Measurements from ENCODE around the gene TIFAB.

TIFAB gene

DNA sequence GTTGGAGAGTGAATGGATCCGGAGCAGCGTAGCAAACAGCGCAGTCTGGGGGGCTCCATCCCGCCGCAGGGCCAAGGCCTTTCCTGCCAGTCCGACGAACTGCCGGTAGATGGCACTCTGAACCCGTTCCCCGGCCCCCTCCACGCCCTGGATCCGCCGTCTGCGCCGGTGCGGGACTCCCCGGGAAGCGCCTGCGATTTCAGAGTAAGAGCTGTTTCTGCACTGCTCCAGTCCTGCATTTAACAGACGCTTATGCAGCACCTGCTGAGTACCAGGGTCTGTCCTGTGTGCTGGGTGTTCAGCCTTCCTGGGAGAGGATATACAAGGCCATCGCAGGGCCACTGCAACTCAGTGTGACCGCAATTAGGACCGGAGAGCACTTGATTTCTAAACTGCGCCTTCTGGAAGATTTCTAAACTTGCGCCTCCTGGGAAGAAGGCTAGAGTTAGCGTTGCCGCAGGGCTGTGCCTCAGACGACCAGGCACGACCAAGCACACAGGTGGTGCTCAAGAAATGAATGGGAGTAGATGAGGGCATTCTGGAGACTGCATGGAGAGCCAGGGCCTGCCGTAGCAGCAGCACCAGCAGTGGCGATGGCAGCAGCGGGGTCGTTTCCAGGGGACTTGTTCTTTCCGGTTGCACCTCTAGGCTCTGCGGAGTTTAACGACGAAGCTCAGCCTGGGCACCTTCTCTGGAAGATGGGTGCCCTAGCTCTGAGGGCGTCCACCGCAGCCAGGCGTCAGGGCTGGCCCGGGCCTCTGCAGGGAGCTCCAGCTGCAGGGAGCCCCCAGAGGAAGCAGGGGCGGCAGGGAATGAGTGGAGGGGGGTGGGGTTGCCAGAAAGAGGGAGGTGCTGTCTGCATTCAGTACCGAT lies 14.3 kb upstream of the TIFAB start:
- TF ChIP-seq TAF1 (IDR thresholded peaks at IDR 0.05; ENCODE audit: borderline replicate concordance, low read depth, low read length): no peak
- TF ChIP-seq POLR2A (IDR thresholded peaks at IDR 0.05; ENCODE audit: low read depth, low read length): no peak
- no peak for TF ChIP-seq POLR2AphosphoS5 (IDR thresholded peaks at IDR 0.05; ENCODE audit: low read depth, low read length)
- DNase-seq (ENCODE audit: insufficient read length) (peak; percentile 71), FAIRE-seq (peak; percentile 89)

DNA sequence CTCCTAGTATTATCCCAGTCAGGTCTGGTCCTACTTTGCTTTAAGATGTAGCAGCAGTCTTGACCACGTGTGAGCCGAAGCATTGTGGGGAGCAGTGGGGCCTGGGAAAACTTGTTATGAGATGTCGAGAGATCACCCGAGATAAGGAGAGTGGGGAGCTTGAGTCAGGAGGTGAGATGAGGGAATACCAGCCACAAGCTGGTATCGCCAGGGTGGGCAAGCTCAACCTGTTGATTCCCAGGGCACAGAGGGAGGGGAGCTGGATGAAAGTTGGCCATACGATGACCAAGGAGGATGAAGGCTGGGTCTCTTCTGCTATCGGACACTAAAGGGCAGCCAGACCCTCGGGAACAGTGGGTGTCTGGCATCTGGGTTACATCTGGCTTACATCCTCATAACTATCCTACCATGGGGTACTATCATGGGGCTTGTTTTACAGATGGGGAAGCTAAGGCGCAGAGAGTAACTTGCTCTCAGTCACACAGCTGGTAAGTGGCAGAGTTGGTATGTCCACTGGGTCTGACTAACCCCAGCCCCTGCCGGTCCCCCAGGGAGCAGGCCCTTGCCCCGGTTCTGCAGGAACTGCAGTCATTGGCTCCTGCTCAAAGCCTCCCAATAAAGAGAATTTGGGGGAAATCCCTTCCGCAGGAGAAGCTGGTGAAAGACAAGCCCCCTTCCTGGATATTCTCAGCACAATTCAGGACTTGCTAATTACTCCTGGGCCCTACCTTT lies 13.4 kb upstream of the TIFAB start:
- TF ChIP-seq TAF1 (IDR thresholded peaks at IDR 0.05; ENCODE audit: borderline replicate concordance, low read depth, low read length) (no peak), POLR2A (IDR thresholded peaks at IDR 0.05; ENCODE audit: low read depth, low read length) (no peak), POLR2AphosphoS5 (IDR thresholded peaks at IDR 0.05; ENCODE audit: low read depth, low read length) (no peak)
- no peak for DNase-seq (ENCODE audit: insufficient read length)
- FAIRE-seq: no peak

DNA sequence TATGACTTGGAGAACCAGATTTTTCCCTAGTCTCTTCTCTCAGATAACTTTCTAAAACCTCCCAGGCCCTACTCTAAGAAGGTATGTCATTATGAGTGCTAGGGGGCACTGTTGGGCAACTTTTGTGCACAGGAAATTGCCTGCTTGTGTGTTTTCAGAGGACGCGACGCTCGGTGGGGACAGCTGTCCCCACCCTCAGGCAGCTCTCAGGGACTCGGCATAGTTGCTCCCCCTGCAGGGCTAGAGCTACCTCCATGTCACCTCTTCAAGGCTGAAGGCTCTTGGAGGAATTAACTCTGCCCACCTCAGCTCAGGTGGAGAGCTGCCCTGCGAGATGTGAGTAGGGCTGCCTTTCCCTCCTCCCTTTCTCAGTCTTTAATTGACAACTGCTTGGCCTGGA lies 10.2 kb upstream of the TIFAB start:
- no peak for TF ChIP-seq POLR2A (IDR thresholded peaks at IDR 0.05; ENCODE audit: low read depth, low read length)
- TF ChIP-seq POLR2AphosphoS5 (IDR thresholded peaks at IDR 0.05; ENCODE audit: low read depth, low read length): no peak
- TF ChIP-seq TAF1 (IDR thresholded peaks at IDR 0.05; ENCODE audit: borderline replicate concordance, low read depth, low read length): no peak

DNA sequence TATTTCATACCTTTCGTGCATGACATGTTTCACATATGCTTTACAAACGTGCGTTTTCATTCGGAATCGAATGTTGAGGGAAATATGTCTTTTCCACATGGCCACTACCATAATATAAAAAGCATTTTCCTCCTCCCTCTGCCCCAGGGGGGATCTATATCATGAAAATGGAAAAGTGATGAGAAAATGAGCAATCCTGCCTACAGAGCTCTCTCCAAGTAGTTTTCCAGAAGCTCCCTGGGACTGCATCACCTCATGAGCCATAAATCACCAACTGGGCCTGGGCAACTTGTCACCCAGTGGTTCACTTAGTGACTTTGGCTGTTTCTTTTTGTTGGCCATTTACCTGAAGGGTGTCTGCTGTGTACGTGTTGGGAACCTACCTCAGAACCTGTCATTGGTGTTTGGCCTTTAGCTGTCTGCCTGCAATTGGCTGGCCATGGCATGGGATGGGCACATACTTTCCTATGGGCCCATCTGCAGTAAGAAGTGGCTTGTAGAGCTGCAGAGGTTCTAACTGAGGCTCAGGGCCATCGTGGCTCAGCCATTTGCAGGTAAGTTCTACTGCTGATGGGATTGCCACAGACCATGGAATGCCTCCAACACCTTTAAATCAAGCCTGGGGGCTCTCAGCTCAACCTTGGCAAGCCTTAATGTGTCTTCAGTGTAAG lies 9.5 kb upstream of the TIFAB start:
- TF ChIP-seq TAF1 (IDR thresholded peaks at IDR 0.05; ENCODE audit: borderline replicate concordance, low read depth, low read length) (no peak), POLR2AphosphoS5 (IDR thresholded peaks at IDR 0.05; ENCODE audit: low read depth, low read length) (no peak)
- FAIRE-seq (no peak), DNase-seq (ENCODE audit: insufficient read length) (no peak)

More for the DNA sequence above, 10.2 kb upstream of the TIFAB start:
- DNase-seq (ENCODE audit: insufficient read length) (peak; percentile 54), FAIRE-seq (peak; percentile 88)

DNA sequence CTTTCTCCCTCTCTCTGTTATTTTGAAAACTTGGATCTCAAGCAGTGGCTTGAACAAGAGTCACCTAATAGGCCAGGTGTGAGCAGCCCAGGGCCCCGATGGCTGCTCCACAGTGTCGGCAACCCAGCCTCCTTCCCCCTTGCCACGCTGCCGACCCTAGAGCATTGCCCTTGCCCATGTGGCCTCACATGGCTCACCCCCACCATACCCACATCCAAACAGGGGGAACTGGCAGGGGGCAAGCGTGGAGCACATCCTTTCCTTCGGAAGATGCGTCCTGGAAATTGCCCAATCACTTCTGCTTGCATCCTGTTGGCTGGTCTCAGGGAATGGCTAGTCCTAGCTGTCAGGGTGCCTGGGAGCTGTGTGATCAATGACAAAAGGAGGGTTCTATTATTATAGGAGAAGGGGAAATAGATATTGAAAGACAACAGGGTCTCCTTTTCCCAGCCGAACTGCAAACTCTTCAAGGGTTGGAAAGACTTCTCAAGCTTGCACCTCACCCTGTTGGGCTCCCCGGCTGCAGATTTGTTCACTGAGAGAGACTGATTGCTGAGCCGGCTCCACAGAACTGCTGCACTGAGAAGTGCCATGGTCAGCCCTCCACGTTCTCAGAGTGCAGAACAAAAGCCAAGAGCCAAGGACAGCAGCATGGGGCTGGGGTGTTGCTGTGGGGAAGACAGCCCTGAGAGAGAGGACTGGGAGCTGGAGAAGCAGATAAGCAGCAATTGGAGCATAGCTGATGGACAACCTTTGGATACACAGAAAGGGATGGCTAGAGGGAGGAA lies 8.3 kb upstream of the TIFAB start:
- no peak for TF ChIP-seq POLR2AphosphoS5 (IDR thresholded peaks at IDR 0.05; ENCODE audit: low read depth, low read length)
- no peak for TF ChIP-seq POLR2A (IDR thresholded peaks at IDR 0.05; ENCODE audit: low read depth, low read length)
- no peak for TF ChIP-seq TAF1 (IDR thresholded peaks at IDR 0.05; ENCODE audit: borderline replicate concordance, low read depth, low read length)
- no peak for FAIRE-seq
- no peak for DNase-seq (ENCODE audit: insufficient read length)

DNA sequence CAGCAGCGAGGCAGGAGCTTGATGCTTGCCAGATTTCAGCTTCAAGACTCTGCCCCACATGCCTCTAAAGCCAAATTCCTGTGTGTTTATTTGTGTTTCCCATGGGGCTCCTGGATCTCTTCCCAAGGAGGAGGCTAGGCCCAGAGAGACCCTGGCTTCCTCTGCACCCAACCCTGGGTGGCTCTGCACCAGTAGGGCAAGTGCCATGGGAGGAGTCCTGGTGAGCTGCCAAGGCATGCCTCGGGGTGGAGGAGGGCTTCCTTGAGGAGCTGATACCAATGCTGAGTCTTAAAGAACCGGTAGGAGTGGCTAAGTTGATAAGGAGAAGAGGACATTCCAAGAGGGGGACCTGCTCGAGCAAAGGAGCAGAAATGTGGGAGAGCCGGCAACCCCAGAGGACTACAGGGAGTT lies 6.8 kb upstream of the TIFAB start:
- TF ChIP-seq TAF1 (IDR thresholded peaks at IDR 0.05; ENCODE audit: borderline replicate concordance, low read depth, low read length) (no peak), POLR2AphosphoS5 (IDR thresholded peaks at IDR 0.05; ENCODE audit: low read depth, low read length) (no peak), POLR2A (IDR thresholded peaks at IDR 0.05; ENCODE audit: low read depth, low read length) (no peak)
- FAIRE-seq (no peak), DNase-seq (ENCODE audit: insufficient read length) (no peak)

DNA sequence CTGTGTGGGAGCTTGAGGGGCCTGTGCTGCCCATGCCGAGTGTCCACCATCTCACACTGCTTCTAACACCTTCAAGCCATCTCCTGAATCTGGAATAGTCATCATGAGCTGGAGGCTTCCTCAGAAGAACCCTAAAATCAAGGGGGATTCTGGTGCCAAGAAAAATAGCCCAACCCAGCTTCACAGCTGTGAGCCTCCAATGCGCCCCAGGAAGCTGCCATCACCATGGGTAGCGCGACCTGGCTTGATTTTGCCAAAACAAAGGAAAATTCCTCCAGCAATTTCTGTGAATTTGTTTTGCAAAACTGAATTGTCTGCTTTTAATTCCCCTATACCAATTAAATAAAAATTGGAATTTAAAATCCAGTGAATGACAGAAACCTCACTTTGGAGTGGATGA lies 6.2 kb upstream of the TIFAB start:
- no peak for FAIRE-seq
- no peak for TF ChIP-seq POLR2AphosphoS5 (IDR thresholded peaks at IDR 0.05; ENCODE audit: low read depth, low read length)
- TF ChIP-seq TAF1 (IDR thresholded peaks at IDR 0.05; ENCODE audit: borderline replicate concordance, low read depth, low read length): no peak
- TF ChIP-seq POLR2A (IDR thresholded peaks at IDR 0.05; ENCODE audit: low read depth, low read length): no peak
- no peak for DNase-seq (ENCODE audit: insufficient read length)

DNA sequence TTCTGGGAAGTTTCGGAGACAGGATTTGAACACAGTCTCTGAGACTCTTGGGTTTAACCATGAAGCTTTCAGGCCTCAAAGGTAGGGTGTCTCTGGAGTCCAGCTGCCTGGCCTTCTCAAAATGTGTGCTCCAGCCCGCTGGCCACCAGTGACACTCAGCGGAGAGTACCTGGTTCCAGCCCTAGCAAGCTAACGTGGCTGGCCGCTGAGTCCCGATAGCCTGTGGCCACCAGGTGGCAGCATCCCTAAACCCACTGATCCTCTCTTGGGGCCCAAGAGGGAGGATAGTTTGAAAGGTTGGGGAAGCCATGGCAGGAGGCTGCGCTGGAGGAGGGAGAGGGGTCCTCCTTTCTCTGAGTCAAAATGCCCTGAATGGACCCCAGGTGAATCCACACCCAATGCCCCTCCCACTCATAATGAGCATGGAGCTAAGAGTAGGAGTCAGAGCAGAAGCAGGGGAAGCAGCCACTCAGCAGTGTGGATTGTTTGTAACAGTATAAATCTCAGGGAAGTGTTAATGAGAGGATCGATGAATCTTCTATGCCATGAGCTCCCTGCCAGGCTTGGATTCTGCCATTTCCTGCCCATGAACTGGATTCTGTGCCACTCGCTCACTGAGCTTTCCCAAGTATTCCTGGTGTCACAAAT lies 5.4 kb upstream of the TIFAB start:
- FAIRE-seq: peak; percentile 89
- DNase-seq (ENCODE audit: insufficient read length): peak; percentile 65
- TF ChIP-seq TAF1 (IDR thresholded peaks at IDR 0.05; ENCODE audit: borderline replicate concordance, low read depth, low read length) (no peak), POLR2A (IDR thresholded peaks at IDR 0.05; ENCODE audit: low read depth, low read length) (no peak), POLR2AphosphoS5 (IDR thresholded peaks at IDR 0.05; ENCODE audit: low read depth, low read length) (no peak)

DNA sequence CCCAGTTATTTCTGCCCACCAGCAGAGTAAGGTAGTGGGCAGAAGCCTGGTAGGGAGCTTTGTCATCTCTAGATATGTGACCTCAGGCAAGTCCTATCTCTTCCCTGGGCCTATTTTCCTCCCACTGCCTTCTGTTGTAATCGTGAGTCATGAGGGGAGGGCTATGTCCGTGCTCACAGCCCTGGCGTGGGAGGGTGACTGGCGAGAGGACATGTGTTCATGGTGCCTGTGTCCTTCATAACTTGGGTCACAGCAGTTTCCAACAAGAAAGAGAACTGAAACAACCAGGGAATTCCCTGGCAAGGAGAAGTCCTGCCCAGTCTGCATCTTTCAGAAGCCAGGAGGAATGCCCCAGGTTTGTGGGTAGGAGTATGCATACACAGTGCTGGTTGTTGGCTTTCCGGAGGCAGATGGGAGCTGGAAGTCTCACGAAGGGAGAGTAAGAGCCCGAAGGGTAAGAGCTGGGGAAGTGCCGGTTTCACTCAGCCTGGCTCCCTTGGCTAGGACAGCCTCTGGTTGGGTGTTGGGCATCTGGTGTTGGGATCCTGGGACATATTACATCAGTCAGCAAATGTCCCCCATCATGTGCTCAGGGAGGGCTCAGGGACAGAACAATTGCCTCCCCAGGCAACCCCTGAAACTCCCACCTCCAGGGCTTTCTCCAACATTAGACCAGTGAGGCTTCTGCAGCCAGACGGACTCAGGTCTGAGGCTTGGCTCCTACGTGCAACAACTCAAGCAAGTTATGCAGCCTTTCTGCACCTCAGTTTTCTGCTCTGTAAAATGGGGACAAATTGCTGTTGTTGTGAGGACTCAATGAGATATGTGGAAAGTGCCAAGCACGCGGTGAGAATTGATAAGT lies 4.3 kb upstream of the TIFAB start:
- TF ChIP-seq POLR2AphosphoS5 (IDR thresholded peaks at IDR 0.05; ENCODE audit: low read depth, low read length): no peak
- no peak for TF ChIP-seq POLR2A (IDR thresholded peaks at IDR 0.05; ENCODE audit: low read depth, low read length)
- no peak for TF ChIP-seq TAF1 (IDR thresholded peaks at IDR 0.05; ENCODE audit: borderline replicate concordance, low read depth, low read length)
- no peak for DNase-seq (ENCODE audit: insufficient read length)
- FAIRE-seq: peak; percentile 94

DNA sequence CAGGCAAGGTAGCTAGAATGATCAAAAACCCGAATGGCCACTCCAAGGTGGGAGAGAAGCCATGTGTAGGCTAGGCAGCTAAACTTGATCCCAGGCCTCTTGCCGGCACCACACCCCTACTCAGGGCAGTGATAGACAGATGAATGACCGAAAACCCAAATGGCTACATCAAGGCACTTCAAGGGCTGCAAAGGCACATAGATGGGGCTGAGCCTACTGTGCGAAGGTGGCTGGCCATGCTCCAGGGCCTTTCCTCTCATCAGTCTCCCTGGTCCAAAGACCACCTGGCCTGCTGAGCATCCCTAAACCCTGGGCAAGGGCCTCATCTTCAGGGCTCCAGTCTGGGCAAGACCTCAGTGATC lies 3.7 kb upstream of the TIFAB start:
- DNase-seq (ENCODE audit: insufficient read length) (no peak), FAIRE-seq (no peak)
- TF ChIP-seq POLR2AphosphoS5 (IDR thresholded peaks at IDR 0.05; ENCODE audit: low read depth, low read length): no peak
- no peak for TF ChIP-seq TAF1 (IDR thresholded peaks at IDR 0.05; ENCODE audit: borderline replicate concordance, low read depth, low read length)
- TF ChIP-seq POLR2A (IDR thresholded peaks at IDR 0.05; ENCODE audit: low read depth, low read length): no peak

Data from GM12892 (cell line).